GM21576 (cell line): ENCODE data around the gene REEP6.
"Not testable (repeated sequence)": the region's sequence is repeated elsewhere in the genome, so short reads cannot be mapped to it uniquely, and the experiment has no call there.

Experiments
- ATAC-seq: cut with Tn5 transposase; IDR thresholded peaks from one replicate; pipeline ENCODE4 v1.9.1; 2021; ENCODE audit warnings: mild to moderate bottlenecking, moderate library complexity; ENCODE audit not compliant: unreplicated experiment

The REEP6 gene

DNA sequence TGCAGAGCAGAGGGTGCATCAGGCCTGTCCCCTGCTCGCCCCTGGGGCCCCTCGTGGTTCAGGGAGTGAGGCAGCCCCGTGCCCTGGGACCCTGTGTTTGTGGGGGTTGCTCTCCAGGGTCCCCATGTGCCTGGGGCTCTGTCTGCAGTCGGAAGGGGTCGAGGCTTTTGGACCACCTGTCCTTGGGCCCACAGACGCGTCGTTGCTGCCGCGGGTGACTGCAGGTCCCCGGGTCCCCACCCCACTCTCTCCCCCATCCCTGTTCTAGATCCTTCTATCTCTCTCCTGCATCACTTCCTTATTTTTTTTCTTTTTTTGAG lies 2.7 kb upstream of the REEP6 start:
- ATAC-seq = no peak

DNA sequence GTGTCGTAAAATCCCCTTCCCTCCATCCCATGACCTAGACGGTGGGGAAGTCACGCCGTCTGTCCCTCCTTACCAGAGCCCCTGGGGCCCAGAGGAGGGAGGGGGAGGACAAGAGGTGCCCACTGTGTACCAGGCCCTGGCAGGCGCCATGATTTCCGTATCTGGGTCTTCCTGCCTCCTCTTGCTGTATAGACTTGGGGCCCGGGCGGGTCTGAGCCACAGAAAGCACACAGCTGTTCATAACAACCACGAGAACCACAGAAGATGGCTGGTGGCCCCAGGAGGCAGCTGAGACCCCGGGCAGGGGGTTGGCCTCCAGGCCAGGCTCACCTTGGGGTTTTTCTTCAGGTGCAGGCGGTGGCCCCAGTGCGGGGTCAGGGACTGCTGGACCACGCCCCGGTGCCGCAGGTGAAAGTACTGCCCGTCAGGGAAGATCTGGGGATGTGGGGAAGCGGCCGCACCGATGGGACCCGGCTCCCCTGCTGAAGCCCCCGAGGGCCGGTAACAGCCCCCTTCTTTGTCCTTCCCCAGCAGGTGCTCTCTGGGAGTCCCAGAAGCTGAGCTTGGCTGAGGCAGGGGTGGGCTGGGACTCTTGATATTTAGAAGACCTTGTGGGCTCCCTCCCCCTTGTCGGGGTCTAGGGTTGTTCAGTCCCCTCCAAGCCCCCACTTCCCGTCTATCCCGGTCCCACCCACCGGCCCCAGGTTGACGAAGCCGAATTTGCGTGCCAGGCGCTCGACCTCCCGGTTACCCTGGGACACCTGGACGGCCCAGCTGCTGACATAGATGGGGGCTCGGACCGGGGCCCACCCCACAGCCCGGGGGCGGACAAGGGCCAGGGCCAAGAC lies 1.3 kb upstream of the REEP6 start:
- ATAC-seq = no peak

DNA sequence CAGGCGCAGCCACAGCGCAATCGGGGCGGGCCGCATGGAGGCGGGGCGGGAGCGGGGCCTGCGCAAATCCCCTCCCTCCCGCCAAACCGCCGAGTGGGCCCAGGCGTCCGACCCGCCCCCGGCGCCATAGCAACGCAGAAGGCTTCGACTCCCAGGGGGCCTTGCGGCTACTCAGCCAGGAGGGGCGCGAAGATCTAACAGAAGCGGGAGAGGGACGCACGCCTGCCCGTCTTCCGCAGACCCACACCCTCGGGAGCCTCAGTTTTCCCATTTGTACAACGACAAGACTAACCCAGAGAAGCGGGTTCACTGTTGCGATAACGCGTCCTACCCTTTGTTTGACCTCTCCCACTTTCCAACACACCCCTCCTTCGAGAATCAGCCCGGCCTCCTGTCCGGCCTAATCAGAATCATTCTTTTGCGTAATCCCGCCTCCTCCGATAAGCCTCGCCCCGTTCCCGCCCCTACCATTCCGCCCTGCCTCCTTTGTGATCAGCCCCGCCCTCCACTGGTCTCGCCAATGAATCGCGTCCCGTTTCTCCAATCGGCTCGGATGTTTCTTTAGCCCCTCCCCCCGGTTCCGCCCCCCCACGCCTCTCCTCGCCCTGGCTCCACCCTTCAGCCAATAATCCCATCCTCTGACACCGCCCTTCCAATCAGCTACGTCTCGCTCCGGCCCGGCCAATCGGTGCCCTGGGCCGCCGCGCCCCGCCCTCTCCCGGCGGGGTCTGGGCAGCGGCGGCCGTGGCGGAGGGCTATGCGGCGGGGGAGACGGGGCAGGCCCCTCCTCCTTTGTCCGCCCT lies 469 bp upstream of the REEP6 start, which contains the start of gene PCSK4:
PCSK4 (minus strand) TSS at position 40 of the 803 bp plus-strand sequence; CDS start at position 36, 4 bp downstream.
- peak; percentile 78 for ATAC-seq

GRCh38 chr19:1491849-1492170 lies 829 bp downstream of the REEP6 start:
- no peak for ATAC-seq

- no peak for ATAC-seq
Observed at GRCh38 chr19:1492474-1493006, 1.6 kb downstream of the REEP6 start.

DNA sequence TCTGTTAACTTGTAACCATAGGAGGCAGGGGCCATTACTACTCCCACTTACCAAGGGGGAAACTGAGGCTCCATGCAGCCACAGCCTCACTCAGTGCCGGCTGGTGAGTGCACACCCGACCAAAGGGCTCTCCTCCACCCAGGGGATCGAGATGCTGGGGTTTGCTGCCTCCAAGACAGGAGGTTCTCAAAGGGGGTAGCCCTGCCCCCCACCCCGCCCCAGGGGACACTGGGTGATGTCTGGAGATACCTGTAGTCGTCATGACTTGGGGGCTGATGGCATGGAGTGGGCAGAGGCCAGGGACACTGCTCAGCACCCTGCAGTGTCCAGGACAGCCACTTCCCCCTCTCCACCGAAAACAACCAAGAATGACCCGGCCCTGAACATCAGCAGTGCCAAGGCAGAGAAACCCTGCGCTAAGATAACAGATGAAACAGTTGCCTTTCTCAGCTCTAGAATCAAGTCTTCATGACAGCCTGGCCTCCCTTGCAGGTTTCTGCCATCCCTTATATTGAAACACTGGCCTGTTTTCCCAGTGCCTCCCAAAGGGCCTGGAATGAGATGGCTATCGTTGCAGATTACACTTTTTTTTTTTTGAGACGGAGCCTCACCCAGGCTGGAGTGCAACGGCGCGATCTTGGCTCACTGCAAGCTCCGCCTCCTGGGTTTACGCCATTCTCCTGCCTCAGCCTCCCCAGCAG lies 3.3 kb downstream of the REEP6 start:
- ATAC-seq = no peak

DNA sequence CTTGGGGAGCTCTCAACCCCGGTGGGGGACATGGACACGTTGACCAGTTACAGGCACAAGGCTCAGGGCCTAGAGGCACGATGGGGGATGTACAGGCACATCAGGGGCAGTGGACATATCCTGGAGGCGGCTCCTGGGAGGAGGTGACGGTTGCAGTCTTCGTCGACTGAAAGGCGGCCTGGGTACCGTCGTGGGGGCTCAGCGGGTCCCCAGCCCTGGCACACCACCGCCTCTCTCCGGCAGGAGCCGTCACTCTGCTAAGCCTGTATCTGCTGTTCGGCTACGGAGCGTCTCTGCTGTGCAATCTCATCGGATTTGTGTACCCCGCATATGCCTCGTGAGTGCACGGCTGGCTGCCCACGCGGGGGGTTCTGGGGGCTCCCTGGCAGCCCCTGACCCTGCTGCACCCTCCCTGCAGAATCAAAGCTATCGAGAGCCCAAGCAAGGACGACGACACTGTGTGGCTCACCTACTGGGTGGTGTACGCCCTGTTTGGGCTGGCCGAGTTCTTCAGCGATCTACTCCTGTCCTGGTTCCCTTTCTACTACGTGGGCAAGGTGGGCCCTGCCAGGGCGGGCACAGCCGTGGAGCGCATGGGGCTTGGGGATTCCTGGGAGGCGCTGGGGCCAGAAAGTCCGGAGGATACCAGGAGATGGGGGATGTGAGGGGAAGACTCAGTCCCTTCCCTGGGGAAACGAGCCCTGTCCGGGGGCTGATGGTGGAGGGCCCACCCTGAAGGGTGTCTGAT lies 4.2 kb downstream of the REEP6 start:
- ATAC-seq = no peak

DNA sequence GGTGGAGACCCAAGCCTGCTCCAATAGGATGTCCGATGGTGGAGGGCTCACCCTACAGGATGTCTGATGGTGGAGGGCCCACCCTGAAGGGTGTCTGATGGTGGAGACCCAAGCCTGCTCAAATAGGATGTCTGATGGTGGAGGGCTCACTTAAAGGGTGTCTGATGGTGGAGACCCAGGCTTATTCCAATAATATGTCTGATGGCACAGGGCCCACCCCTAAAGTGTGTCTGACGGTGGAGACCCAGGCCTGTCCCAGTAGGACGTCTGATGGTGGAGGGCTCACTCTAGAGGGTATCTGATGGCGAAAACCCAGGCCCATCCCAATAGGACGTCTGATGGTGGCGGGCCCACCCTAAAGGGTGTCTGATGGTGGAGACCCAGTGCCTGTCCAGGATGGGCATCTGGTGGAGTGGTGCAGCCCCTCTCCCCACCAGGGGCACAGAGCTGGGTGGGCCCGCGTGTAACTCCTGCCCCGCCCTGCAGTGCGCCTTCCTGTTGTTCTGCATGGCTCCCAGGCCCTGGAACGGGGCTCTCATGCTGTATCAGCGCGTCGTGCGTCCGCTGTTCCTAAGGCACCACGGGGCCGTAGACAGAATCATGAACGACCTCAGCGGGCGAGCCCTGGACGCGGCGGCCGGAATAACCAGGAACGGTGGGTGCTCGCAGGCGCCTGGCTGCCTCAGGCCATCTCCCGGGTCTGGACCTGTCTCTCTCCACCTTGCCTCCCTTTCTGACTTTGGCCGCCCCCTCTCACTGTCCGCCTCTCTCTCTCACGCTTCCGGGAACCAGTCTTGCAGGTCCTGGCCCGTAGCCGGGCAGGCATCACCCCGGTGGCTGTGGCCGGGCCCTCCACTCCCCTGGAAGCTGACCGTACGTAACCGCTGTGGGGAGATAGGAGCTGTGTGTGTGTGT lies 5.1 kb downstream of the REEP6 start:
- ATAC-seq = no peak

DNA sequence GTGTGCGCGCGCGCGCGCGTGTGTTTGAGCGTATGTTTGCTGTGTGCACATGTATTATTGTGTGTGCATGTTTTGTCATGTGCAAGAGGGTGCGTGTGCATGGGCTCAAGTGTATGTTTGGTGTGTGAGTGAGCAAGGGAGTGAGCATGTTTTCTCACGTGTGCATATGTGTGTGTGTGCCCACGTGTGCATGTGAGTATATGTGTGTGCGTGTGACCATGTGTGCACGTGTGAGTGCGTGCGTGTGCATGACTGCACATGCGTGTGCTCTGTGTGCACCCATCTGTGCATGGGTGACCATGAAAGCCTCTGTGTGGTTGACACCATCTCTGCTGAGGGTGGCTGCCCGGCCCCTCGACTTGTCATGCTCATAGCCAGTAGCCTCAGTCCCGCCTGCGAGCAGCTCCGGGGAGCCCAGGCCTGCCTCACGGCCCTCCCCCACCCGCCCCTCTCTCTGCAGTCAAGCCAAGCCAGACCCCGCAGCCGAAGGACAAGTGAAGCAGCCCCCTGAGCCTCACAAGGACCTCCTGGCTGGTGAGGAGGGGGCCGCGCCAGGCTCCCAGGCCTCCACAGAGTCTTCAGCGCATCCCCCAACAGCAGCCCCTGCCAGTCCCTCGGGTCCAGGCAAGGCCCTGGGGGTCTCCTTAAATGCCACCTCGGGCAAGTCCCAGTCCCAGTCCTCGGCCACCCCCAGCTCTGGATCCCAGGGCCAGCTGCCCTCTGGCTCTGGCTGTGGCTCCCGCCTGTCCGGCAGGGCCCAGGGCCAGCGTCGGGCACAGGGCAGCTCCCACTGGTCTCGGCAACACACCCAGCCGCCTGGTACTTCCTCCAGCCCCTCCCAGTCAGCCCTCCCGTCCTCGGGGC lies 6.0 kb downstream of the REEP6 start:
- no peak for ATAC-seq

GRCh38 chr19:1497578-1498235 lies 6.7 kb downstream of the REEP6 start:
- ATAC-seq = no peak

DNA sequence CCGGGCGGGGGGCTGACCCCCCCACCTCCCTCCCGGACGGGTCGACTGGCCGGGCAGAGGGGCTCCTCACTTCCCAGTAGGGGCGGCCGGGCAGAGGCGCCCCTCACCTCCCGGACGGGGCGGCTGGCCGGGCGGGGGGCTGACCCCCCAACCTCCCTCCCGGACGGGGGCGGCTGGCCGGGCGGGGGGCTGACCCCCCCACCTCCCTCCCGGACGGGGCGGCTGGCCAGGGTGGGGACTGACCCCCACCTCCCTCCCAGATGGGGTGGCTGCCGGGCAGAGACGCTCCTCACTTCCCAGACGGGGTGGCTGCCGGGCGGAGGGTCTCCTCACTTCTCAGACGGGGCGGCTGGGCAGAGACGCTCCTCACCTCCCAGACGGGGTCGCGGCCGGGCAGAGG lies 8.2 kb downstream of the REEP6 start:
- ATAC-seq = not testable (repeated sequence)

DNA sequence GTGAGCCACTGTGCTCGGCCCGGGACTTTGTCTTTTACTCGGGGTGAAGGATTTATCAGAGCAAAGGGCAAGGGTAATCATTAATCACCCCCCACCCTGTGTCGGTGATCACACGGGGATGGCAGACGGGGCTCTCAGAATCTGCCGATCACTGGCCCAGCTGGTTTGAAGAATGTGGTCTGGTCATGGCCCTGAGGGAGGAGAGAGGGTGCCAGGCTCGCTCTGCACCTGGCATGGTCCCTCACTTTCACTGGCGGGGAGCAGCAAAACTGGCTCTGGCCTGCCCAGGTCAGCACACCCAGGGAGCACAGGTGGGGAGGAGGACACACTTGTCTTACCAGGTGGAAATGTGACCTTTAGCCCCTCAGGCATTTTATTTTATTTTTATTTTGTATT lies 10.2 kb downstream of the REEP6 start:
- ATAC-seq = no peak

- no peak for ATAC-seq
Observed at GRCh38 chr19:1502433-1503088, 11.6 kb downstream of the REEP6 start.

DNA sequence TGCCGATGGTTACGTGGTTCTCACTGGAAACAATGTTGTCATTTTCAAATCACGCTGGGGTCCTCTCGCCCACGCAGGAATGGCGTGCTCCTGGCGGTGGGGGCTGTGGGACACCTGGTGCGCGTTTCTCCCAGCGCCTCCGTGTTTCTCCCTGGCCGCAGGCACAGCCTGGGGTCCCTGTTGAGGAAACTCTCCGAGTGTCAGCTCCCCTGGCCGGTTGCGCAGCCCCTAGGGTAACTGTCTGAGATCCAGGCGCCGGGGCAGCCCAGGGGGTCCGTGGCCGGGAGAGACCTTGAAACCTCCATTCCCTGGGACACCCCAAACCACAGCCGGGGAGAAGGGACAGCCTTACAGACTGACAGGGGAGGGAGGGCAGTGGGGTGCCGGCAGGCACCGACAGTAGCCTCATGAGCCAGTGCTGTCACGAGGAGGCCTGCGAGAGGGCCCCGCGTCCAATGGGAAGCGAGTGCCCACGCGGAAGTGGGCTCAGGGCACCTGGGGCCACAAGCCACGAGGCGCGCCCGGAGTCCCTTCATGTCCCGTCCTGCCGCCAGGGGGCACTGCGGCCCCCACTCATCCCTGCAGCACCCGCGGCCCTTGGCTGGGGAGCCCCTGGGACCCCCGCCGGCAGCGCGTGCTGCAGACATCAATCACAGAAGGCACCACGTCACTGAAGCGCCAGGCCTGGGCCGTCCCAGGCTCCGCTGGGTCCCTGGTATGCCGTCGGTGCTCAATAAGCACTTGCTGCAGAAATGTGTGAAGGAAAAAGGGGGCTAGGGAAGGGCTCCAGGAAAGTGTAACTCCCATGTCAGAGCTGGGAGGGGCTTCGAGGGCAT lies 12.3 kb downstream of the REEP6 start:
- ATAC-seq = no peak

- ATAC-seq = no peak
Observed at GRCh38 chr19:1503925-1504773, 13.2 kb downstream of the REEP6 start.

DNA sequence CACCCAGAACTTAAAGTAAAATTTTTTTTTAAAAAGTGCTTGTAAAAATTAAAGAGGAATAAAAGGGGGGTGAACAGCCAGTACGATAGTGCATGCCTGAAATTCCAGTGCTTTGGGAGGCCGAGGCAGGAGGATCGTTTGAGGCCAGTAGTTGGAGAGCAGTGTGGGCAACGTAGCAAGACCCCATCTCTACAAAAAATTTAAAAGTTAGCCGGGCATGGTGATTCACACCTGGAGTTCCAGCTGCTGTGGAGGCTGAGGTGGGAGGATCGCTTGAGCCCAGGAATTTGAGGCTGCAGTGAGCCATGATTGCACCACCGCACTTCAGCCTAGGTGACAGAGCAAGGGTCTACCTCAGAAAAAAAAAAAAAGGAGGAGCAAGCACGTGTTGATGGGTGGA lies 14.0 kb downstream of the REEP6 start:
- ATAC-seq = no peak
